Hepatocyte (in vitro differentiated cells): ENCODE measurements around the gene NRK. TPM values are rescaled to one million over a fixed set of nuclear protein-coding genes. Genes with fewer than 3 reads are reported as not detected.

Experiments
- DNase-seq: peaks from one replicate; pipeline ENCODE4 v3.0.0-alpha.2; 2016; ENCODE audit warnings: low spot score
- H2AFZ ChIP-seq: fragments of 200-600 bp; sonication (generic); 2 replicates; pipeline ENCODE4 v1.6.0; 2016; ENCODE audit warnings: antibody characterized with exemption, mild to moderate bottlenecking
- H3K27ac ChIP-seq: fragments of 200-600 bp; sonication (generic); 2 replicates; pipeline ENCODE4 v1.5.1; 2016; ENCODE audit warnings: mild to moderate bottlenecking
- H3K27me3 ChIP-seq: fragments of 200-600 bp; sonication (generic); 2 replicates; pipeline ENCODE4 v1.6.1; 2016
- H3K36me3 ChIP-seq: fragments of 200-600 bp; sonication (generic); replicated peaks from 2 replicates; pipeline ENCODE4 v1.5.1; 2016; ENCODE audit warnings: low read depth; ENCODE audit not compliant: insufficient read depth
- H3K4me1 ChIP-seq: fragments of 200-600 bp; sonication (generic); 2 replicates; pipeline ENCODE4 v1.5.1; 2016; ENCODE audit warnings: mild to moderate bottlenecking, moderate library complexity; ENCODE audit not compliant: insufficient read depth
- H3K4me2 ChIP-seq: fragments of 200-600 bp; sonication (generic); 2 replicates; pipeline ENCODE4 v1.6.0; 2016
- H3K4me3 ChIP-seq: fragments of 200-600 bp; sonication (generic); 2 replicates; pipeline ENCODE4 v1.5.1; 2016; ENCODE audit warnings: mild to moderate bottlenecking
- H3K79me2 ChIP-seq: fragments of 200-600 bp; sonication (generic); 2 replicates; pipeline ENCODE4 v1.6.0; 2017; ENCODE audit warnings: mild to moderate bottlenecking
- H3K9me2 ChIP-seq: fragments of 200-600 bp; sonication (generic); replicated peaks from 2 replicates; pipeline ENCODE4 v1.6.0; 2017; ENCODE audit warnings: mild to moderate bottlenecking; ENCODE audit not compliant: insufficient read depth
- H3K9me3 ChIP-seq: fragments of 200-600 bp; sonication (generic); 2 replicates; pipeline ENCODE4 v1.5.1; 2016; ENCODE audit warnings: low read depth, mild to moderate bottlenecking
- H4K20me1 ChIP-seq: fragments of 200-600 bp; sonication (generic); 2 replicates; pipeline ENCODE4 v1.6.0; 2016; ENCODE audit warnings: mild to moderate bottlenecking; ENCODE audit not compliant: insufficient read depth, poor library complexity, severe bottlenecking
- CTCF ChIP-seq: fragments of 200-600 bp; sonication (generic); IDR thresholded peaks from 2 replicates; pipeline ENCODE4 v1.5.1; 2016; ENCODE audit warnings: antibody characterized with exemption, mild to moderate bottlenecking; ENCODE audit not compliant: poor library complexity
- EZH2 ChIP-seq: fragments of 200-600 bp; sonication (generic); IDR thresholded peaks from 2 replicates; pipeline ENCODE4 v1.6.1; 2016; ENCODE audit warnings: antibody characterized with exemption, mild to moderate bottlenecking, borderline replicate concordance
- EZH2phosphoT487 ChIP-seq: fragments of 200-600 bp; sonication (generic); IDR thresholded peaks from one replicate; pipeline ENCODE4 v1.6.1; 2018; ENCODE audit warnings: antibody characterized with exemption, mild to moderate bottlenecking, low read depth, moderate library complexity; ENCODE audit not compliant: unreplicated experiment, severe bottlenecking
- WGBS: methylation state at CpG from one replicate; pipeline ENCODE4 v1.1.6; 2016; ENCODE audit warnings: low lambda C conversion rate; ENCODE audit errors: missing lambda C conversion rate; 5-methylcytosine and 5-hydroxymethylcytosine counted together
- polyA plus RNA-seq: library from polyadenylated mRNA; unstranded; fragments of >200 nt; fragmentation: Nextera tagmentation; extraction: Ambion mirVana; gene quantifications from 2 replicates; pipeline ENCODE4 v1.2.1, GENCODE V29; 2016
- total RNA-seq: library from RNA; depleted of rRNA; stranded (reverse); fragments of >200 nt; gene quantifications from 2 replicates; pipeline ENCODE4 v1.2.3, GENCODE V29; 2014

NRK gene
- total and polyA plus RNA-seq, 2 experiments from 2014 or later = 2.2 to 12.0 TPM

- DNase-seq = peak; percentile 5
- Histone ChIP-seq H3K36me3 (no peaks in the 10 kb centered on the region), H3K4me3 (no peak overlapping the region), H3K9me2 (no peaks in the 10 kb centered on the region), H3K27ac (no peak overlapping the region), H3K79me2 (no peaks in the 10 kb centered on the region), H3K9me3 (no peaks in the 10 kb centered on the region), H4K20me1 (no peaks in the 10 kb centered on the region), H3K4me2 (no peak overlapping the region), H2AFZ (no peak overlapping the region), H3K4me1 (no peaks in the 10 kb centered on the region), H3K27me3 (no peaks in the 10 kb centered on the region)
- TF ChIP-seq EZH2 (no peak), CTCF (no peak), EZH2phosphoT487 (no peak)
- 62% methylated on average over 3 of the region's 3 CpGs for WGBS
These were observed 43.4 kb downstream of the NRK start for GRCh38 chrX:105865709-105866108.

- Histone ChIP-seq H3K4me1 (no peaks in the 10 kb centered on the region), H3K4me2 (no peak overlapping the region), H3K79me2 (no peaks in the 10 kb centered on the region), H2AFZ (no peak overlapping the region), H3K27ac (no peak overlapping the region), H3K9me3 (no peaks in the 10 kb centered on the region), H3K36me3 (no peaks in the 10 kb centered on the region), H4K20me1 (no peaks in the 10 kb centered on the region), H3K9me2 (no peaks in the 10 kb centered on the region), H3K4me3 (no peak overlapping the region), H3K27me3 (no peaks in the 10 kb centered on the region)
- TF ChIP-seq CTCF = no peak
- no peak for TF ChIP-seq EZH2
- DNase-seq = no peak
- WGBS = 52% methylated on average over 1 of the region's 1 CpG
These were observed 47.4 kb downstream of the NRK start for GRCh38 chrX:105869701-105870100.

- TF ChIP-seq EZH2phosphoT487 (no peak), EZH2 (no peak), CTCF (no peak)
- Histone ChIP-seq H3K4me1 (no peaks in the 10 kb centered on the region), H3K27ac (peak overlapping the region; percentile 49), H2AFZ (no peak overlapping the region), H3K36me3 (no peaks in the 10 kb centered on the region), H3K4me3 (no peak overlapping the region), H3K27me3 (no peaks in the 10 kb centered on the region), H3K9me3 (no peaks in the 10 kb centered on the region), H4K20me1 (no peaks in the 10 kb centered on the region), H3K9me2 (no peaks in the 10 kb centered on the region), H3K4me2 (no peak overlapping the region), H3K79me2 (no peaks in the 10 kb centered on the region)
- WGBS = 47% methylated on average over 3 of the region's 3 CpGs
- DNase-seq = no peak
These were observed 48.1 kb downstream of the NRK start for GRCh38 chrX:105870445-105870844.

- no peaks in the 10 kb centered on the region for H3K79me2 ChIP-seq
- H3K4me2 ChIP-seq = no peak overlapping the region
- WGBS = 65% methylated on average over 7 of the region's 7 CpGs
- H3K36me3 ChIP-seq = no peaks in the 10 kb centered on the region
- no peaks in the 10 kb centered on the region for H3K4me1 ChIP-seq
- DNase-seq = no peak
- no peaks in the 10 kb centered on the region for H3K9me3 ChIP-seq
- TF ChIP-seq CTCF (no peak), EZH2phosphoT487 (no peak), EZH2 (no peak)
- H3K9me2 ChIP-seq = no peaks in the 10 kb centered on the region
- no peak overlapping the region for H3K4me3 ChIP-seq
- no peak overlapping the region for H2AFZ ChIP-seq
- H3K27ac ChIP-seq = no peak overlapping the region
- no peaks in the 10 kb centered on the region for H4K20me1 ChIP-seq
- no peaks in the 10 kb centered on the region for H3K27me3 ChIP-seq
These were observed 50.6 kb downstream of the NRK start for GRCh38 chrX:105872941-105873340.
